Measurements from ENCODE around the gene SPATA31C1.

The SPATA31C1 gene

DNA sequence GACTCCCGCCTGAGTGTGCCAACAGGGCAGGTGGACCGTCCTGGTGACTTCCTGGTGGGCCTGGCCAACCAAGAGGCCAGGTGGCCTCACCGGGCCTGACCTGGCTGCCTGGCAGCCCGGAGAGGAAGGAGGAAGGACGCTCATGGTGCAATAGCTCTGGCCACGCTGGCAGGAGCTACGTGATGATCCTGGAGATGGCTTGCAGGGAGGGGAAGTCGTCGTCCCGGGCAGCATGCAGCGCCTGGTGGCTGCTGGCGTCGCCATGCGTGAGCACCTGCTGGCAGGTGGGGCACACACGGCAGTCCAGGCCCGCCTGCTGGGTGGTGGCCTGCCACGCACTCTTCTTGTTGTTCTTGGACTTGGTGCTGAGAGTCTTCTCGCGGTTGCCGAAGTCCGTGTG, 26.3 kb downstream of the SPATA31C1 start:
- DNase-seq (ENCODE audit: insufficient read length, low spot score) (no peak), FAIRE-seq (no peak)
- TF ChIP-seq POLR2AphosphoS5 (IDR thresholded peaks at IDR 0.05; ENCODE audit: low read depth, low read length) = no peak
- no peak for TF ChIP-seq POU2F2 (IDR thresholded peaks at IDR 0.05; ENCODE audit: low read depth, low read length)
- no peak for TF ChIP-seq PAX5 (IDR thresholded peaks at IDR 0.05; ENCODE audit: insufficient read depth, low read length, severe bottlenecking)
- TF ChIP-seq SPI1 (IDR thresholded peaks at IDR 0.05; ENCODE audit: low read depth, low read length) = no peak
- no peak for TF ChIP-seq POLR2A (IDR thresholded peaks at IDR 0.05; ENCODE audit: low read depth, low read length)
- no peak for TF ChIP-seq TAF1 (IDR thresholded peaks at IDR 0.05; ENCODE audit: low read depth, low read length)

DNA sequence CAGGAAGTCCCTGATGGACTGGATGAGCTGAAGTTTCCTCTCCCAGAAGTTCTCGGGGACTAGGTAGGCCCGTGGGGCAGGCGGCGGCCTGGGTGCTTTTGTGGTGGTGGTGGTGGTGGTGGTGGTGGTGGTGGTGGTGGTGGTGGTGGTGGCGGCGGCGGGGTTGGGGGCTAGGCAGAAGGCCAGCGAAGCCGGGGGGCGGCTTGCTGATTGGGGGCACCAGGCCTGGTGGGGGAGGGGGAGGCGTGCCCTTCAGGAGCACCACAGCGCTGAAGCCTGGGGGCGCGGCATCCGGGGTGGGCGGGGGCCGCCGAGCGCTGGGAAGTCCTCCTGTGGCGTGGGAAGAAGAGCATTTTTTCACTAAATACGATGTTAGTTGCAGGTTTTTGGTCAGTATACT, 26.9 kb downstream of the SPATA31C1 start:
- DNase-seq (ENCODE audit: insufficient read length, low spot score) (no peak), FAIRE-seq (no peak)

GRCh38 chr9:87950296-87950695, 32.5 kb downstream of the SPATA31C1 start:
- DNase-seq (ENCODE audit: insufficient read length, low spot score) = no peak
- FAIRE-seq = no peak
- TF ChIP-seq POLR2AphosphoS5 (IDR thresholded peaks at IDR 0.05; ENCODE audit: low read depth, low read length) (no peak), SPI1 (IDR thresholded peaks at IDR 0.05; ENCODE audit: low read depth, low read length) (no peak), TAF1 (IDR thresholded peaks at IDR 0.05; ENCODE audit: low read depth, low read length) (no peak), POU2F2 (IDR thresholded peaks at IDR 0.05; ENCODE audit: low read depth, low read length) (no peak), POLR2A (IDR thresholded peaks at IDR 0.05; ENCODE audit: low read depth, low read length) (no peak), PAX5 (IDR thresholded peaks at IDR 0.05; ENCODE audit: insufficient read depth, low read length, severe bottlenecking) (no peak)

More for the DNA sequence above, 26.9 kb downstream of the SPATA31C1 start:
- no peak for TF ChIP-seq PAX5 (IDR thresholded peaks at IDR 0.05; ENCODE audit: insufficient read depth, low read length, severe bottlenecking)

DNA sequence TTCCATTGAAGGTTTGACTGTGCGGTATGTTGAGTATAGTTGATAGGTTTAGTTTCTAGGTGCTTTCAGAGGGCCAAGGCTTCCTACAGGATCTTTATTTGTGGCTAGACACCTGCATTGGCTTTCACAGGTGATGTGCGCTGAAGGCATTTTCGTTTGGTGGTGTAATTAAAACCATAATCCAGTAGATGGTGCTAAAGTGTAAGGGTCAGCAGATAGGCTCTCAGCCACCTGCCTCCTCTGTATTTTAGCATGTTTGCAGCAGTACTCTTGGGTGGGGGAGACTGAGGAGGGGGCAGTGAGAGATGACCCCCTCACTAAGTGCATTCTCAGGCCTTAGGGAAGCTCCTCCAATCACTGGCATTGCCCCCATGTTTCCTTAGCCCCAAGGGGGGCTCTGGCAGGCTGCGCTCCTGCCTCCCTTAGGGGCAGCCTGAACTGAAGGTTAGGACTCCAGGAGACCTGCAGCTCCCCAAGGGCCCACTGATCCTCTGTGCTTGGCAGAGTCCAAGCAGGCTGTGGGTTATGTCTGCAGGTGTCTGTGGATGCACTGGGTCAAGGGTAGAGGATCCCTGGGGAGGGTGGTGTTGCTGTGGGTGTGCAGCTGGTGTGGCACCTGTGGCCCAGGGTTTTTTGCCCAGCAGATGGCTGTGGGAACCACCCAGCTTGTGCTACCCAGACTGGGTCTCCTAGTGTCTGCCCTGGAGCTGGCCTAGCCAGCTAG, 33.2 kb downstream of the SPATA31C1 start:
- DNase-seq (ENCODE audit: insufficient read length, low spot score) (no peak), FAIRE-seq (no peak)
- TF ChIP-seq POLR2AphosphoS5 (IDR thresholded peaks at IDR 0.05; ENCODE audit: low read depth, low read length) (no peak), POLR2A (IDR thresholded peaks at IDR 0.05; ENCODE audit: low read depth, low read length) (no peak), TAF1 (IDR thresholded peaks at IDR 0.05; ENCODE audit: low read depth, low read length) (no peak), POU2F2 (IDR thresholded peaks at IDR 0.05; ENCODE audit: low read depth, low read length) (no peak), PAX5 (IDR thresholded peaks at IDR 0.05; ENCODE audit: insufficient read depth, low read length, severe bottlenecking) (no peak), SPI1 (IDR thresholded peaks at IDR 0.05; ENCODE audit: low read depth, low read length) (no peak)

GRCh38 chr9:87954230-87954629, 36.5 kb downstream of the SPATA31C1 start:
- no peak for TF ChIP-seq PAX5 (IDR thresholded peaks at IDR 0.05; ENCODE audit: insufficient read depth, low read length, severe bottlenecking)
- no peak for TF ChIP-seq POLR2A (IDR thresholded peaks at IDR 0.05; ENCODE audit: low read depth, low read length)
- no peak for TF ChIP-seq TAF1 (IDR thresholded peaks at IDR 0.05; ENCODE audit: low read depth, low read length)
- no peak for TF ChIP-seq POU2F2 (IDR thresholded peaks at IDR 0.05; ENCODE audit: low read depth, low read length)
- no peak for TF ChIP-seq POLR2AphosphoS5 (IDR thresholded peaks at IDR 0.05; ENCODE audit: low read depth, low read length)
- no peak for TF ChIP-seq SPI1 (IDR thresholded peaks at IDR 0.05; ENCODE audit: low read depth, low read length)
- FAIRE-seq = no peak
- no peak for DNase-seq (ENCODE audit: insufficient read length, low spot score)

DNA sequence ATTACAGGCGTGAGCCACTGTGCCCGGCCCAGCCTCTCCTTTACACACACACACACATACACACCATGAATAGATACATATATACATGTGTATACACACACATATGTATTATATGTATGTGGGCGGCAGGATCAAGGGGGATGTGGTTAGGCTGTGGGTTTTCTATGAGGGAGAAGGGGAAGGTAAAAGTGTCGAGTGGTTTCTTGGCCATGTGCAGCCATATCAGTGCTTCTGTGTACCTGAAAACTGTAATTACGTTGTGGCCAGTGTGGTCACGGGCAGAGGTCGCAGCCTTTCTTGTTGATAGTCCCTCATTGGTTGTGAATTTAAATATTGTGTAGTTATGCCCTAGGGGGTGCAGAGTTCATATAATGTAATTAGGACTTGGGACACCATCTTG, 40.1 kb downstream of the SPATA31C1 start:
- TF ChIP-seq PAX5 (IDR thresholded peaks at IDR 0.05; ENCODE audit: insufficient read depth, low read length, severe bottlenecking) (no peak), POU2F2 (IDR thresholded peaks at IDR 0.05; ENCODE audit: low read depth, low read length) (no peak), SPI1 (IDR thresholded peaks at IDR 0.05; ENCODE audit: low read depth, low read length) (no peak), POLR2AphosphoS5 (IDR thresholded peaks at IDR 0.05; ENCODE audit: low read depth, low read length) (no peak), TAF1 (IDR thresholded peaks at IDR 0.05; ENCODE audit: low read depth, low read length) (no peak), POLR2A (IDR thresholded peaks at IDR 0.05; ENCODE audit: low read depth, low read length) (no peak)
- no peak for DNase-seq (ENCODE audit: insufficient read length, low spot score)
- no peak for FAIRE-seq

GRCh38 chr9:87958591-87958990, 40.8 kb downstream of the SPATA31C1 start:
- TF ChIP-seq POLR2A (IDR thresholded peaks at IDR 0.05; ENCODE audit: low read depth, low read length) (no peak), PAX5 (IDR thresholded peaks at IDR 0.05; ENCODE audit: insufficient read depth, low read length, severe bottlenecking) (no peak), POU2F2 (IDR thresholded peaks at IDR 0.05; ENCODE audit: low read depth, low read length) (no peak), SPI1 (IDR thresholded peaks at IDR 0.05; ENCODE audit: low read depth, low read length) (no peak), TAF1 (IDR thresholded peaks at IDR 0.05; ENCODE audit: low read depth, low read length) (no peak), POLR2AphosphoS5 (IDR thresholded peaks at IDR 0.05; ENCODE audit: low read depth, low read length) (no peak)
- FAIRE-seq (no peak), DNase-seq (ENCODE audit: insufficient read length, low spot score) (no peak)

GRCh38 chr9:87959916-87960581, 42.3 kb downstream of the SPATA31C1 start:
- DNase-seq (ENCODE audit: insufficient read length, low spot score) (no peak), FAIRE-seq (no peak)
- no peak for TF ChIP-seq PAX5 (IDR thresholded peaks at IDR 0.05; ENCODE audit: insufficient read depth, low read length, severe bottlenecking)
- TF ChIP-seq TAF1 (IDR thresholded peaks at IDR 0.05; ENCODE audit: low read depth, low read length) = no peak
- no peak for TF ChIP-seq SPI1 (IDR thresholded peaks at IDR 0.05; ENCODE audit: low read depth, low read length)
- TF ChIP-seq POLR2A (IDR thresholded peaks at IDR 0.05; ENCODE audit: low read depth, low read length) = no peak
- TF ChIP-seq POU2F2 (IDR thresholded peaks at IDR 0.05; ENCODE audit: low read depth, low read length) = no peak
- TF ChIP-seq POLR2AphosphoS5 (IDR thresholded peaks at IDR 0.05; ENCODE audit: low read depth, low read length) = no peak

GRCh38 chr9:87963770-87964169, 46.0 kb downstream of the SPATA31C1 start:
- no peak for FAIRE-seq
- no peak for TF ChIP-seq SPI1 (IDR thresholded peaks at IDR 0.05; ENCODE audit: low read depth, low read length)
- no peak for TF ChIP-seq POU2F2 (IDR thresholded peaks at IDR 0.05; ENCODE audit: low read depth, low read length)
- no peak for DNase-seq (ENCODE audit: insufficient read length, low spot score)

- FAIRE-seq = no peak
- DNase-seq (ENCODE audit: insufficient read length, low spot score) = no peak
- TF ChIP-seq POU2F2 (IDR thresholded peaks at IDR 0.05; ENCODE audit: low read depth, low read length) (no peak), PAX5 (IDR thresholded peaks at IDR 0.05; ENCODE audit: insufficient read depth, low read length, severe bottlenecking) (no peak)
These were observed 47.1 kb downstream of the SPATA31C1 start for GRCh38 chr9:87964826-87965225.
